Stimulated activated CD8-positive, alpha-beta memory T cell treated with anti-CD3 and anti-CD28 coated beads, Interleukin-12 subunit alpha, Interleukin-12 subunit beta, amount 100 ng/mL, for 4 hours (primary cell): Measurements from ENCODE around the gene KIAA1755.

ENCODE experiments used
- DNase-seq: peaks from one replicate; pipeline ENCODE4 v3.0.0-alpha.2; 2020; ENCODE audit warnings: low read depth

KIAA1755 gene

GRCh38 chr20:38179846-38180245 lies 80.7 kb downstream of the KIAA1755 start:
- DNase-seq = no peak

GRCh38 chr20:38178581-38178980 lies 82.0 kb downstream of the KIAA1755 start:
- no peak for DNase-seq

GRCh38 chr20:38178065-38178491 lies 82.5 kb downstream of the KIAA1755 start:
- DNase-seq = no peak

GRCh38 chr20:38177201-38177600 lies 83.3 kb downstream of the KIAA1755 start:
- no peak for DNase-seq

GRCh38 chr20:38175304-38176180 lies 85.0 kb downstream of the KIAA1755 start:
- no peak for DNase-seq

GRCh38 chr20:38173237-38174156 lies 87.0 kb downstream of the KIAA1755 start:
- no peak for DNase-seq

GRCh38 chr20:38172408-38172807 lies 88.1 kb downstream of the KIAA1755 start:
- no peak for DNase-seq

- no peak for DNase-seq
These were observed 88.9 kb downstream of the KIAA1755 start for GRCh38 chr20:38171675-38172043.

GRCh38 chr20:38170826-38171674 lies 89.5 kb downstream of the KIAA1755 start:
- DNase-seq = no peak

- no peak for DNase-seq
These were observed 90.2 kb downstream of the KIAA1755 start for GRCh38 chr20:38170219-38170825.

- DNase-seq = no peak
These were observed 90.8 kb downstream of the KIAA1755 start for GRCh38 chr20:38169636-38170193.

- DNase-seq = no peak
These were observed 91.5 kb downstream of the KIAA1755 start for GRCh38 chr20:38168791-38169589.

- DNase-seq = no peak
These were observed 92.4 kb downstream of the KIAA1755 start for GRCh38 chr20:38167851-38168760.

GRCh38 chr20:38167328-38167850 lies 93.1 kb downstream of the KIAA1755 start:
- DNase-seq = no peak

GRCh38 chr20:38166703-38167233 lies 93.8 kb downstream of the KIAA1755 start:
- DNase-seq = no peak

GRCh38 chr20:38165966-38166702 lies 94.4 kb downstream of the KIAA1755 start:
- DNase-seq = no peak

GRCh38 chr20:38165089-38165965 lies 95.2 kb downstream of the KIAA1755 start, which contains the start of gene TGM2:
Gene TGM2, minus strand, starts transcription at chr20:38165270. Its CDS starts 72 bp downstream, at chr20:38165198.
- DNase-seq = no peak
